GM19099 (cell line): ENCODE data around the gene OSBPL6.

Experiments used
- POLR2A ChIP-seq: IDR thresholded peaks from 3 replicates; pipeline ENCODE4 v1.6.1; 2011; ENCODE audit warnings: low read depth; ENCODE audit not compliant: insufficient read length; ENCODE audit errors: extremely low read depth

OSBPL6 gene

DNA sequence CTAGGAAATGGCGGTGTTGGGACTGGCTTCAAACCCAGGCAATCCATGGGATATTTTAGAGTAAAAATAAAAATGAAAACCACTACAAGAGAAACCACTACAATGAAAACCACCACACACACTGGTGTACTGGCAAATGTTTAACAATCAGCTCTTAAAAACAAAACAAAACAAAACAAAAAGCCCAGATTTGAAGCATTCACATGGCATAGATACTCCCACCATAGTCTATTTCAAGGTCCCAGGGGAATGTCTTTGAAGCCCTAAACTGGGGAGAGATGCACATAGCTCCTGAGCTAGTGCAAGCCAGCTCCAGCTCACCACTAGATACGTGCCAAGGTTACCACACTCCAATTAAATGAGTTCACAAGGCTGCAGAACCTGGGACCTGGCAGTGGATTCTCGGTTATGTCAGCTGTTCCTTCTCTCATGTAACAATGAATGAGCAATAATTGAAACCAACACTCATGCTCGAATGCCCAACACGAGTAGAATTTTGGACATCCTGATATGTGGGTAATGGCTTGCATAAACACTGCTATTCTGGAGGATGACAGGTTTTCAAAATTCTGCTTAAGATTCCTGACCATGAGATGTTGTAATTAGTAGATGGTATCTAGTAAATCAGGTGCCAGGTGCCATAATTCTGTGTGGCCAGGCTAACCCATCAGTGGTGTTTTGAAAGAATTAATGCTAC, 102.2 kb downstream of the OSBPL6 start:
- TF ChIP-seq POLR2A: no peak

DNA sequence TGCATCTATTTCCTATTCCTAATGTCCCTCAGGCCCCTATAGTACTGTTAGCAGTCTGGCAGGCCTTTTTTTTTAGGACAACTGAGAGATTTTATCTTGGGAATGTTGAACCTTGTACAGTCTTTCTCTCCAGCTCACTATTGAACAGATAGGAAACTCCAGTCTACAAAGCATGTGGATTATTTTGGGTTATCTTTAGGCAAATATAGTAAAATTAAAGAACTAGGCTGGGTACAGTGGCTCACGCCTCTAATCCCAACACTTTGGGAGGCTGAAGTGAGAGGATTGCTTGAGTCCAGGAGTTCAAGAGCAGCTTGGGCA, 102.7 kb downstream of the OSBPL6 start:
- TF ChIP-seq POLR2A: no peak

DNA sequence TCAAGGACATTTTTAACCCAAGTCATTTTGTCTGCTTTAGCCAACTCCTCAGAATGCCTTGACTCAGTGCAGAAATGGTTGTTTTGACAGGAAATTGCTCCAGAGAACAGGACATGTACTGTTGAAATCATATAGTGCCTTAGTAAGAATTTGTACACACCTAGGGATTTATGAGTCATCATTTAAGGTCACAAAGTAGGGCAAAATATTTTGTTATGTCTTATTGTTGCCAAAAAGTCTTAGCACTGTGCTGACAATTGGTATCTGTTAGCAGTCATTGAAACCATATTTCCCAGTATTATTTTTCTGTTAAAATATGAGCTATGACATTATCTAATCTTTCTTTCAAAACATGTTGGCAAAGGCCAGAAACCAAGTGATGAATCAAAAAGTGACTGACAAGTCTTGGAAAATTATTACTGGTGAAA, 104.5 kb downstream of the OSBPL6 start:
- no peak for TF ChIP-seq POLR2A

DNA sequence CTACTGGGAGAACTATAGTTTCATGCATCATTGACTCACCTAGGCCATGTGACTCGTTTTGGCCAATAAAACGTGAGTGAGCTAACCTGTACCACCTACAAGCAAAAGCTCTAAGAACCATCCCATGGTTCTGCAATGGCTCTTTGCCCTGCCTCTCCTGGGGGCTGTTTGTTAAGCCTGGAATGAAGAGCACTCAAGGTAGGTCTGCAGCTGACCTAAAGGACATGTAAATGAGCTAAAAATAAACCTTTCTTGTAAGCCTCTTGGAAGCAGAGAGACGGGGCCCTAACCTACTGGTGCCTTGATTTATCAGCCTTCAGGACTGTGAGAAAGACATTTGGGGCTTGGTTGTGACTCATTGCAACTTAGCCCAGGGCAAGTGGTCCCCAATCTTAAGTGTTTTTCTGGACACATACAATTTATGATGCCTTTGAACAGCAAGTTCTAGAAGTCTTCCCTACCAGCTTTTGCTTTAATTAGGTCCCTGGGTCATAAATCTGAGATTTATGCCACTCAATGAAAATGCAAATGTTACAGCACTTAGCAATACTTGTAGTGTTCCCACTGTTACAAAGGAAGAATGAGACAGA, 107.4 kb downstream of the OSBPL6 start:
- no peak for TF ChIP-seq POLR2A

DNA sequence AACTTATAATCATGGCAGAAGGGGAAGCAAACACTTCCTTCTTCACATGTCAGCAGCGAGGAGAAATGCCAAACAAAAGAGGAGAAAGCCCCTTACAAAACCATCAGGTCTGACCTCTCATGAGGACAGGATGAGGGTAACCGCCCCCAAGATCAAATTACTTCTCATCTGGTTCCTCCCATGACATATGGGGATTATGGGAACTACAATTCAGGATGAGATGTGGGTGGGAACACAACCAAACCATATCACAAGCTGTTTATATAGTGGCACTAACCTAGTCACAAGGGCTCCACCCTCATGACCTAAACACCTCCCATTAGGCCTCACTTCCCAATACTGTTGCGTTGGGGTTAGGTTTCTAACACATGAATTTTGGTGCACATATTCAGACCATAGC, 110.0 kb downstream of the OSBPL6 start:
- no peak for TF ChIP-seq POLR2A

DNA sequence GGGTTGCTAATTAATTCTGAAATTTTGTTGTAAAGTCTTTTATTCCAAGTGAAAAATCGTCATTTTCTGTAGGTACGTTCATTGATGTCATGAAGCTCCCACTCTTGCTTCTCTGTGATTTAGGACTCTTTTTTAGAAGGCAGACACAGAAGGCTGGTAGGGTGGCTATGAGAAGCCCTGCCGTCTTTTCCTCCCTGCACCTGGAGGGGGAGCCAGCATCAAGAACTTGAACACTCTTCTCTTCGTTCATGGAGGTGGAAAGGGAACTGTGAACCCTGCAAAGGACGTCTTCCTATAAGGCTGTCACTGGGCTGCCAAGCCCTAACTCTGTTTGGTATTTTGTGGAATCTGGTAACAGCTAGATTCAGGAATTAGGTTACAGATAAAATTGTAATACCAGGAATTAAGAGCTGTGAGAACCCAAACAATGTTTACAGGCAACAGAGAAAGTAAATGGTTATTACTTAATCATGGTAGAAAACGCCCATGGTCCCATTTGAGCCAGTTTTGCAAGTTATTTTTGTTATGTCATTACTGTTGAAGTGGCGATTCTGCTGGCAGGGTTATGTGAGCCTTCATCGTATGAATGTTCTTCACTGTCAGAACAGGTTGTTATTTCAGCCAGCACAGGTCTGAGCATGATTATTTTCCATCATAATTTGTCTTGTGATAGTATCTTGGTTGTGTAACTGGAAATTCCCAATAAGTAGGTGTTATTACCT, 112.2 kb downstream of the OSBPL6 start:
- no peak for TF ChIP-seq POLR2A

DNA sequence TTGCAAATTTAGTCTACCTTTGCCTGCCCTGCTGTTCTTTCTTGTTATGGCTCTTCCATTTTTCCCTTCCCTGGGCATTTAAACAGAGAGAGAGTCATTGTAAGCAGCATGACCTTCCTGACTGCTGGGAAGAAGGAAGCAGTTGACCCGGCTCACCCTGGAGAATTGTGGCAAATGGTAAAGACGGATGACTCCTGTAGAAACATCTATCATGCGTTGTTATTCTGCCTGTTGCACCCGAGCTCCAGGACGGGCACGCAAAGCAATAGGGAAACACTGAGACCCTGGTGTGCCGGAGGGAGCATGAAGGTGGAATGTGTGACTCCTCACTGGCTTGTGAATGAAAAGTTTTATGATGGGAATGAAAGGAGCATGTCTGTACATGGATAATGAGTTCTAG, 113.3 kb downstream of the OSBPL6 start:
- no peak for TF ChIP-seq POLR2A

DNA sequence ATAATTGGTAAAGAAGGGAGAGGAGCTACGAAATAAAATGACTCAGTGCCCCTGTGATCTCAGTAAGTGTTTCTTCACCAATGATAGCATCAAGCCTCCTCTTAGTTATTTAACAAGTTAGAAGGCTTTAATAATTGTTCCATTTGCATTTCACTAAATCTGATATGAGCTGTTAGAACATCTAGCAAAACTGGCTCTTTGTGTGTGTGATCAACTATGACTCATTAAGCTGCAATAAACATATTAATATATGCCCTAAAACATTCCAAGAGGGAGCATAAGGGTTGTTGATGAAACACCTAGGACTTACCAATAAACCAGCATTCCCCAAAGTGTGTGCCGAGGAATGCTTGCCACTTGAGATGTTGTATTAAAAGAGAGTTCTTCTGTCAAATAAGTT, 115.2 kb downstream of the OSBPL6 start:
- no peak for TF ChIP-seq POLR2A

DNA sequence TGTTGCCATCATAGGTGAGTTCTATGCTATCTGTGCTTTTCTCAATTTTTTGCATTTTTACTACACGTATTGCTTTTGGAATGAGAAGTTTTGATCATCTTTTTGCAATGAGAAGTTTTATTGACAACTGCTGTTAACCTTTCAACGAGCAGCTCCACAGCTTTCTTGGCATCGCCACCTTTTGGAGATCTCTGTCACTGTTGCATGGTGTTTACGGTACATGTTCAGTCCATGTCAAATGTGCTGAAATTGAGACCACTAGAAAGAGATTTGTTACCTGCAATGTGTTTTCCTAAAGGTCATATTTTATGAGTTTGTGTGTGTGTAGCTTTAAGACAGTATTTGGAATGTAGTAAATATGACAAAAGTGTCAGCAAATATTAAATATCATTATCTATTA, 120.8 kb downstream of the OSBPL6 start:
- TF ChIP-seq POLR2A: no peak

DNA sequence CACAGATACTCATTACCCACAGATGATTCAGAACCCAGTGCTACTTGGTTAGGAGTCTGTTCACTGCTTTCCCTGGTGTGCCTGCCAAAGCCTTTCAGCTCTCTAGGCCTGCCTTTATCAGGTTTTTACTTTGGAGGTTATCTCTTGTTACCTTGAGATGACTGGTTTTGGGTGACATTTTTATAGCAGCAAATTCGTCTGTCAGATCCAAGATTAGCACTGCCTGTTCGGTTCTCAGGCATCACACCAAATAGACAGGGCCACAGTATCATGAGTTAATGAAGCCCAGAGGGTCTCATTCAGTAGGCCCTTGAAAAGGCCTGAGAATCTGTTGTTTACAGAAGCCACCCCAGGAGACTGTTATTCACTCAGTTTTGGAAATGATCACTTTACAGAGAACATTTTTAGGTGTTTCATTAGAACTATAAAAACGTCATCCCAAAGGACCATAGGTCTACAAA, 121.2 kb downstream of the OSBPL6 start:
- TF ChIP-seq POLR2A: no peak

DNA sequence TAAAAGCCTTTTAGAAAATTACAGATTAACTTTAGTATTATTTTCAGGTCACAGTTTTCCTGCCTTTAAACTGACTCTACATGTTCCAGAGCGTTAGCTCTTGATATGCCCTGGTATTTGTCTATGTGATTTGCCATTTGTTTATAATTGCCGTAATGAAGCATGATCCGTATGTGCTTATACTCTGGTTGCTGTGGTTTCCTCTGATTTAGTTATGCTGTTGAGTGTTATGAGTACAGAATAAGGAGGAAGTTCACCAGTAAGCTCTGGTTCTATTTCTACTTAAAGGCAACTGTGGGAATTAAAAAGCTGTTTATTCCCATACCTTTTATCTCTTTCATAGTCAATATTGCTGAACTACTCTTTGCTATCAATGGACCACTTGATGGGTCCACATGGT, 123.5 kb downstream of the OSBPL6 start:
- TF ChIP-seq POLR2A: no peak

DNA sequence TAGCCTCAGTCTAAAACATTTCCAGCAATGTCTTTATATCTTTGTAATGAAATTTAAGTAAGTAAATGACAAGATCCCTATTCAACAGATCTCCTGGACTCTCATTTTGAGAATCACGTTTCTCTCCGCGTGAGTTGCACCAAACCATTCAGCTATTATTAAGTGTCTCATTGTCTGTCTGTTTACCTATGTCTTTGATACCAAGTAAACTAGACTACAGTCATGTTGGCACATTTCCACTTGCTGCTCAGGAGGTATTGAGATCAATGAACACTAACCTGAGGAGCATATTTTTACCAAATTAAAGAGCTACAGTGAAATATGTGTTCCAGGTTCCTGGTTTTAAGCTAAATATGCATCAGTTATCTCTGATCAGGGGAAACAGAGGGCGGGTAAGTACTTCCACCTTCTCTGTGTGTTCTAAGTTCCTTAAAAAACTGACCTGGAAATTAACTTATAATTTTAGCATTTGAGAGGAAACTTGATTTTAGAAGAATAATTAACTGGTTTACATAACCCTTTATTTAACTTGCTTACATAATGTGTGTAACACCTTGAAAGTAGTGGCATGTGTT, 125.8 kb downstream of the OSBPL6 start:
- TF ChIP-seq POLR2A: no peak

DNA sequence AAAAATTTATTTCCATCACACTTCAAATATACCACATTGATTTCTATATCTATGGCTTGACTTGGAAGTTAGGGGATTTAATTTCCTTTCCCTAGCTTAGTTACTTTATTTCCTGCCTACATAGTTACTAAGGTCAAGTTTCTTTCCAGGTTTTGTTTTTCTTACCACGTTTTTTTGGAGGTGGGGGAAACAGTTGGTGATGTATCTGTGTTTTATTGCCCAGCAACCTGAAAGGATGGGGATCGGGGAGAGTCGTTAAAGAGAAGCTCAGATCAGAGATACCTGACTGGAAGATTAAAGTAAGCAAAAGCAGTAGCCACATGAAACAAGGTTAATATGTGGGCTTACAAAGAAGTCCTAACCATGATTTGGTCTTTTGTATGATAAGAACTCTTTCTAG, 127.8 kb downstream of the OSBPL6 start:
- TF ChIP-seq POLR2A: no peak

DNA sequence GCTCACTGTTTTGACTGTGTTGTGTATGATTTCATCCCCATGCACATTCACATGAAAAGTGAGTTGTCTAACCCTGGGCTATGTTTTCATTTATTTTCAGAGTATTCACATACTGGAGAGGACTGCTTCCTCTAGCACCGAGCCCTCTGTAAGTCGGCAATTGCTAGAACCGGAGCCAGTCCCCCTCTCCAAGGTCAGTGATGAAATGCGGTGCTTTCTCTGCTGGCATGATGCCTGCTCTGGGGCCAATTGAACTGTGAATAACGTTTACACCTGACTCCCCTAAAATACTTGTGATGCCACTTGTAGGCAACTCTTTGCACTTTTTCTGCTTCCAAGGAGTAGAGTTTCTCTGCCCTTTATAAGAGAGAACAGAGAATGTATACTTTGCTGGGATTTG, 129.8 kb downstream of the OSBPL6 start:
- no peak for TF ChIP-seq POLR2A

DNA sequence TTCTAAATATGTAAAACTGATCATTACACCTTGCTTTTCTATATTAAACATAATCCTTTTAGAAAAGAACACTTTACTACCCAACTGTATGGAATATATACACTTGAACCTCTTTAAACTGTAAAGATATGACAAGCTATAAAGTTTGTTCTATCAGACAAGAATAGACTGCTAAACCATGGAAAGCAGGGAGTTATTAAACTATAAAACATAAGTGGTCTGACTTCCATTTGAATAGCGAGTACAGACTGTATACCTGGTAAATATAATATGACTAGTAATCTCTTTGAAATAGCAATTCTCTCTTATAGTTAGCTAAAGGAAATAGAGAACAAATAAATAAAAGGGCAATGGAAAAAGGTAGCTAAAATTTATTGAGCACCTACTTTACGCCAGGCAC, 131.0 kb downstream of the OSBPL6 start:
- TF ChIP-seq POLR2A: no peak

DNA sequence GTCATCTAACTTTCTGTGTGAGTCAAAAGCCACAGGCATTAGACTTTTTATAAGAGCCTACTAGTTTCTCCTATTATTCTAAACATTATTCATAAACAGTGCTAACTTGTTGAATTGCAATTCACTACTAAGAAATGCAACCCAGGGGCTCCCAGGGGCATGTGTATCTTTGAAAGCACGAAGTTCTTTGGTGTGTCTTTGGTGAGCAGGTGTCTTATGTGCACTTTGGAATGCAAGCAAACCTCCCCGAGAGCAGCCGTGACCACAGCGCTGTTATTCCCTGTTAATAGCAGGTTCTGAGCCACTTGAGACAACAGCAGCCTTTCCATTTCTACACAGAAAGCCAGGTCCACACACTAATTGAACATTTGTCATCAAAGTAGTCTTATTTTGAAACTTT, 133.2 kb downstream of the OSBPL6 start:
- no peak for TF ChIP-seq POLR2A
